Muscle layer of duodenum (tissue), 2 donors: Measurements from ENCODE around the gene FOLH1.
A peak's percentile ranks its signal among the peaks of the same experiment; 100 is the strongest.
"Not testable (repeated sequence)": the region's sequence is repeated elsewhere in the genome, so short reads cannot be mapped to it uniquely, and the experiment has no call there.

ENCODE experiments used
- H3K27ac ChIP-seq: one replicate; pipeline ENCODE4 v1.7.0; 2013; ENCODE audit warnings: mild to moderate bottlenecking, low read length
- H3K27me3 ChIP-seq: one replicate; pipeline ENCODE4 v1.7.0; 2013; ENCODE audit warnings: low read depth, mild to moderate bottlenecking, control low read depth, low read length
- H3K36me3 ChIP-seq, 2 donors: one replicate each; pipeline ENCODE4 v1.7.0; 2013; ENCODE audit warnings: low read length in 2 of 2, control low read depth in 1 of 2, mild to moderate bottlenecking in 1 of 2; ENCODE audit not compliant: insufficient read depth in 2 of 2, control insufficient read depth in 1 of 2
- H3K4me1 ChIP-seq, 2 donors: one replicate each; pipeline ENCODE4 v1.7.0; 2013; ENCODE audit warnings: low read length in 2 of 2, mild to moderate bottlenecking in 2 of 2, control low read depth in 1 of 2, moderate library complexity in 1 of 2; ENCODE audit not compliant: insufficient read depth in 2 of 2, control insufficient read depth in 1 of 2
- H3K4me3 ChIP-seq, 2 donors: one replicate each; pipeline ENCODE4 v1.7.0; 2013; ENCODE audit warnings: low read length in 2 of 2, low read depth in 1 of 2, mild to moderate bottlenecking in 1 of 2
- H3K9me3 ChIP-seq, 2 donors: one replicate each; pipeline ENCODE4 v1.7.0; 2013; ENCODE audit warnings: low read length in 2 of 2, control low read depth in 1 of 2, mild to moderate bottlenecking in 1 of 2; ENCODE audit not compliant: control insufficient read depth in 1 of 2
- donor health status: healthy.

The FOLH1 gene

DNA sequence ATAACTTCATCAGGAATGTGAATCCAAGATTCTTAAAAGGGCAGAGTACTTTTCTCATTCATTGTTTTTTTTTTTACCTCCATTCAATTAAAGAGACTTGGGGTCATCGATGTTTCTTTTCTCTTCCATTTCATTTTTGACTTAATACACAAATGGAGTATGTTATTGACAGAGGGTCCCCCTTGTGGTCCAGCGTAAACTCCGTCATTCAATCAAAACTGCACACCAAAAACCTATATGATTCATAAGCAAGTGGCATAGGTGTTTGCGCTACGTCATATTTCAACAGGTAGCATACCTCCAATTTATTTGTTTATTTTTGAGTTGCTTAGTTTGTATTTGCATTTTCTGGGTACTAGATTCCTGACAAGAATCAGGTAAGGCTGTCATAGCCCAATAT is 12.7 kb upstream of the FOLH1 start:
- no peaks in the 10 kb centered on the region for H3K36me3 ChIP-seq
- H3K27ac ChIP-seq = no peak overlapping the region
- no peaks in the 10 kb centered on the region for H3K4me1 ChIP-seq
- H3K27me3 ChIP-seq = no peaks in the 10 kb centered on the region
- no peaks in the 10 kb centered on the region for H3K9me3 ChIP-seq
- no peak overlapping the region for H3K4me3 ChIP-seq

DNA sequence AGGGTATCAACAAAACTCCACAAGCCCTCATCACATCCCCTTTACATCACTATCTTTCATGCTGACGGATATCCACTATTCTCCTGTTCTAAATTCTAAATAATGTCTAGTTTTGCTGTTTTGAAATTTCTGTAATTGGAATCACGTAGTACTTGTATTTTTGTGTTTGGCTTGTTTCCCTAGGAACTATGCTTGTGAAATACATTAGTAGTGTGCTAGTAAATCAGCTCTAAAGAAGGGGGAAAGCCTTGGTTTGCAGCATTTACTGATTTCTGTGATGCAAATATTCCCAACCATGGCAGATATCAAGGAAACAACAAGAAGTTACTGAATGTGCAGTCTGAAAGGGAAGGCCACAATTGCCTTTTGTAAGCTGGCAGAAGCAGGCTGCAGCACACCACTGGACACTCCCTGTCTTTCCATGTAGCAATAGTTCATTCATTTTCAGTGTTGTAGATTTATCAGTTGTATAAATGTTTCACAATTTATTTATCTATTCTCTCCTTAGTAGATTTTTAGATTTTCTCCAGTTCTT is 4.7 kb upstream of the FOLH1 start:
- Histone ChIP-seq H3K4me3 (no peak overlapping the region), H3K9me3 (no peaks in the 10 kb centered on the region), H3K36me3 (no peaks in the 10 kb centered on the region), H3K27me3 (no peaks in the 10 kb centered on the region), H3K27ac (no peak overlapping the region), H3K4me1 (peaks cover 0 to 5% of the 10 kb centered on the region in 2 donors)

DNA sequence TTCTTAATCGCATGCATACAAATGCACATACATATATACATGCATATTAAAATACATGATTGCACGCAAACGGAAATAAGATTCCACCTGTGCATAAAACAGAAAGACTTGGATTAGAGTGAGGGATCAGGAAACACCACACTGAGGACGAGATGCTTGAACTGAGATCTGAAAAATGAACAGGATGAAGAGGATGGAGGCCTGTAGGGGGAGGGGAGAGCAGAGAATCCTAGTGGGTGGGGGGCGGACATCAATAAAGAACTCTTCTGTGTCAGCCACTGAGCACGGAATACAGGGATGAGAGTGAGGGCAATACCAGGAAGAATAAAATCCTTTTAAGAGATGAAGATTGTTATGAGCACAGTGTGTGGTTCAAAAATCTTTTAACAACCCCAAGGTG is 1.4 kb downstream of the FOLH1 start:
- H3K4me1 ChIP-seq, H3K27me3 ChIP-seq, H3K9me3 ChIP-seq, H3K36me3 ChIP-seq, H3K27ac ChIP-seq: not testable (repeated sequence)
- H3K4me3 ChIP-seq = peak overlapping the region in 1 of 2 donors; percentile 26

DNA sequence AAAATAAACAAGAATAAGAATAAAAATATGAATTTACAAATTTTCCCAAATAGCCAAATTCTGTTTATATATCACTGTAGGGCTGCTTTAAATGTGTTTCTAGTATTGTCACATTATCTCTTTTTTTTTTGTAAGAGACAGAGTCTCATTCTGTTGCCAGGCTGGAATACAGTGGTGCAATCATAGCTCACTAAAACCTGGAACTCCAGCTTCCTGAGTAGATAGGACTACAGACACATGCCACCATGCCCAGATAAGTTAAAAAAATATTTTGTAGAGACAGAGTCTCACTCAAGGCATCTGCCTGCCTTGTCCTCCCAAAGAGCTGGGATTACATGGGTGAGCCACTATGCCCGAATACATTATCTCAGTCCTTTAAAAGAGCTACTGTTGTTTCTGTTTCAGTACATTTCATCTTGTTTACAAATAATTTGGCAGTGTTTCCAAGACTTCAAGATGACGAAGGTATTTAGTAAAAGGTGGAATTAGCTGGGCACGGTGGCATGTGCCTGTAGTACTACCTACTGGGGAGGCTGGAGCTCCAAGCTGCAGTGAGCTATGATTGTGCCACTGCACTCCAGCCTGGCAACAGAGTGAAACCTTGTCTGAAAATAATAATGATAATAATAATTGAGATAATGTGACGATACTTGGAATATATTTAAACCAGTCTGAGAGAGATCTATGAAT is 6.0 kb downstream of the FOLH1 start:
- H3K27me3 ChIP-seq = no peaks in the 10 kb centered on the region
- H3K4me1 ChIP-seq = no peaks in the 10 kb centered on the region
- H3K4me3 ChIP-seq = no peak overlapping the region
- H3K36me3 ChIP-seq = no peaks in the 10 kb centered on the region
- no peaks in the 10 kb centered on the region for H3K9me3 ChIP-seq
- no peak overlapping the region for H3K27ac ChIP-seq

DNA sequence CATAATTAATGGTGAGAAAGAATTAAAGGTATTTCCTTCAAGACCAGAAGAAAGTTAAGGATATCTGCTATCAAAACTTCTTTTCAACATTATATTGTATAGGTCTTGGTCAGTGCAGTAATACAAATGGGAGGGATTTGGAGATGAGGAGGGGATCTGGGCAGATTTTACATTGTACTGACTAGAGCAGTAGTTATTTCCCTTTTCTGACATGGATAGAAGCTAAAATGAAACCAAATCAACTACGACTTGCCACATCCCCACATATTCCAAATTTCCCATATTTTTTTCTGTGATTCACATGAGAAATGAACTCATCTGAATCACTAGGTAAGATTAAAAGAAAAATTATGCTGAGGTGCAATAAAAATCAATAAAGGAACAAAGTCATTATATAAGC is 11.6 kb downstream of the FOLH1 start:
- H3K27ac ChIP-seq, H3K4me1 ChIP-seq, H3K27me3 ChIP-seq, H3K4me3 ChIP-seq, H3K9me3 ChIP-seq, H3K36me3 ChIP-seq: not testable (repeated sequence)

DNA sequence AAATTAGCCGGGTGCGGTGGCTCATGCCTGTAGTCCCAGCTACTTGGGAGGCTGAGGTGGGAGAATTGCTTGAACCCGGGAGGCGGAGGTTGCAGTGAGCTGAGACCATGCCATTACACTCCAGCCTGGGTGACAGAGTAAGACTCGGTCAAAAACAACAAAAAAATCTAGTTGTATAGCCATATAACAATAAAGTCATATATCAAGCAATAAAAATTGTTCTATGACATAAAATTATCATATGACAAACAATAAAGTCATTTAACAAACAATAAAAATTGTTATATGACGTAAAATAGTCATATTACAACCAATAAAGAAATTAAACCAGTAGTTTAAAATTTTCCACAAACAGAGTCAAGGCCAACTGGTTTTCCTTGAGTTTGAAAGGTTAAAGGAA is 12.4 kb downstream of the FOLH1 start:
- not testable (repeated sequence) for H3K9me3 ChIP-seq, H3K27ac ChIP-seq, H3K4me1 ChIP-seq, H3K27me3 ChIP-seq, H3K36me3 ChIP-seq, H3K4me3 ChIP-seq

DNA sequence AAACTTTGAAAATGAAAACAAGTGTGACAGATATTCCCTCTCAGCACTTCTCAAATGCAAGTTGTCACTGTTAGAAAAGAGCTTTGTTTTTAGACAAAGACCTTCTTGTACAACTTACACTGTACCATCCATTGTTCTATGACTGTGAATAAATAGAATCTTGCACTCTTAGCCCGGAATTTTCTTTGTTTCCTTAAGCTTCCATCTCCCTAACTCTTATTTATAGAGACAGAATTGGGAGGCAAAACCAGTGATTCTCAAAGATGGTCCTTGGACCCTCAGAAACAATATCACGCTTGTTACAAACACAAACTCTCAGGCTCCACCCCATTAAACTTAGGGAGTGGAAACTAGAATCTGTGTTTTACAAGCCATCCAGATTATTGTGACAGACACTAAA is 18.1 kb downstream of the FOLH1 start:
- H3K27me3 ChIP-seq, H3K36me3 ChIP-seq, H3K9me3 ChIP-seq, H3K4me3 ChIP-seq, H3K27ac ChIP-seq, H3K4me1 ChIP-seq: not testable (repeated sequence)

DNA sequence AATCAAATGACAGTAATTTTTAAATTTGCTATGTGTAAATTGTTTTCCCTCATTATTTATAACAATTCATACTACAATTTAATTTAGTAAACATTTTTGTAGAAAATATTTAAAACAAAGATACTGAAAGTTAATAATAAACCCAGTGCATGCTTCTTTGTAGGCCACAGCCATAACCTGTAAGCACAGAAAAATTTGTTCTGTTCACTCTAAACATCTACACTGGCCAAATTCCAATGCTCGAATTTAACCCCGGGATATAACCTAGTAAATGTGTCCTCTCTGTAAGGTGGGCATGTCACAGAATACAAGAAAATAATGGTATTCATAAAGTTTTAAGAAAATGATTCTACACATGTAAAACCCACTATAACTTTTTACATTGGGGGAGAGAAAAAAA is 22.2 kb downstream of the FOLH1 start:
- H3K36me3 ChIP-seq, H3K27me3 ChIP-seq, H3K27ac ChIP-seq, H3K4me3 ChIP-seq, H3K9me3 ChIP-seq, H3K4me1 ChIP-seq: not testable (repeated sequence)

DNA sequence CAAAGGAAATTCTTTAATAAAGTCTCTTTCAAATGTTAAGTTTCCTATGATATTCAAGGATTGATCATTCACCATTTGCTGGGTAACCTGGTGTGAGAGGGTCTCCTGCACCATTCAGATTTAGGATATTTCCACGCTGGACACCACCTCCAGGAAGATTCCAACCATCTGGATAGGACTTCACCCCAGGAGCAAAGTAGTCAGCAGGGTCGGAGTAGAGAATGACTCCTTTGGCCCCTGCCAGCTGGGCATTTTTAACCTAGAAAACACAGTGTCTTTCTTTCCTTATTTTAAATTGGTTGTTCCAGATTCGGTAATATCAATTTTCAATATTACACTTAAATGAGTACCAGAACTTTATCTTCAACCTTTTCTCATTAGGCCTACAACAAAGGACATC is 22.8 kb downstream of the FOLH1 start:
- not testable (repeated sequence) for H3K27ac ChIP-seq, H3K36me3 ChIP-seq, H3K27me3 ChIP-seq, H3K4me1 ChIP-seq, H3K4me3 ChIP-seq, H3K9me3 ChIP-seq

DNA sequence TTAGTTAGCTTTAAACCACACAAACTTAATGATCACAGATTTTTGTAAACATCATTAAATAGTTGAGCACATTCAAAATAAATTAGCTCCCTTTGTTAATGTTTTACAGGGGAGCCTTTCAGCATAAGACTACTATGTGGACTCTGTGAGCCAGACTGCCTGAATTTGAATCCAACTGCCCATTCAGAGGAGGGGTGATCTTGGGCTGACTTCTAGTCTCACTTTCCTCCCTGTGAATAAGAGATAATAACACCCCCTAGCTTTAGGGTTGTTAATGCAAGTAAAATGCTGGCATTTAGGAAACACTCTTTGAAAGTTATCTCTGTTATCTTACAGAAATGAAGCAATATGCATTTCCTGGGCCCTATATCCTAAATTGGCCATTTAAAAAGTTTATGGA is 23.6 kb downstream of the FOLH1 start:
- not testable (repeated sequence) for H3K4me1 ChIP-seq

DNA sequence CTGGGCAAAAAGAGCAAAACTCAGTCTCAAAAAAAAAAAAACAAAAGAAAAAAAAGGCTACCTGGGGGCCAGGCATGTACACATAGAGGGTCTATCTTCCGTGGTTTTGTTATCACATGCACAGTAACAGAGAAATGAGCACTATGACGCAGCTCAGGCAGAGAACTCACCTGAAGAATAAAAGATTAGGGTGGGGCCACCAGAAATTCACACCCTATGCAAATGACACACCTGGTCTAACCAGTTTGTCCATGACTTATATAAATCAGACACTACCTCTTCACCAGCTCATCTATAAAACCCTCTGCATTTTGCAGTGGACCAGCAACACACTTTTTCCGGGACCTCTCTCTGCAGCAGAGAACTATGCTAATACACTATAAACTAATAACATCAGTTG is 30.5 kb downstream of the FOLH1 start:
- H3K27ac ChIP-seq, H3K4me1 ChIP-seq, H3K27me3 ChIP-seq, H3K36me3 ChIP-seq, H3K4me3 ChIP-seq, H3K9me3 ChIP-seq: not testable (repeated sequence)

More for the DNA sequence above, 23.6 kb downstream of the FOLH1 start:
- H3K9me3 ChIP-seq, H3K27ac ChIP-seq, H3K27me3 ChIP-seq, H3K36me3 ChIP-seq, H3K4me3 ChIP-seq: not testable (repeated sequence)

DNA sequence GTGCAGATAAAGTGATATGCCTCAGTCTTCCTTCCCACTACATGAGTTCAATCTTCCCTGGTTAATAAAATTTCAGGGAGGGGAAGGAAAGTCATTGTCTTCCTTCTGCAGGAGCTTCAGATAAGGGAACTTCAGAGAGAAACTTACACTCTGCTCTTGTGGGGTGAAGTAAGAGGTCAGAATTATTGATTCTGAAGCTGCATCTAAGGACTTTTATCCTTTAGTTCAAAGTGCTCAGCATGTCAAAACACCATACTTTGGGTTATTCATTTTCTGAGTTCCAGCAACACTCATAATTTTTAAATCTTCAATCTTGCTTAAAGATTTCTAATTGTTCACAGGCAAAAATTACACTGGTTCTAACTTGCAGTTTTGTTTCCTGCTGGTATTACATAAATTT is 33.0 kb downstream of the FOLH1 start:
- not testable (repeated sequence) for H3K4me1 ChIP-seq, H3K27me3 ChIP-seq, H3K9me3 ChIP-seq, H3K36me3 ChIP-seq, H3K4me3 ChIP-seq, H3K27ac ChIP-seq
